Measurements from ENCODE around the gene PDE7B.

Gene PDE7B

GRCh38 chr6:136036601-136037000, 185.1 kb downstream of the PDE7B start:
- DNase-seq = no peak

GRCh38 chr6:136037242-136037875, 185.9 kb downstream of the PDE7B start:
- peak; percentile 65 for DNase-seq

GRCh38 chr6:136037876-136038460, 186.5 kb downstream of the PDE7B start:
- no peak for DNase-seq

- no peak for DNase-seq
These were observed 187.0 kb downstream of the PDE7B start for GRCh38 chr6:136038531-136038930.

DNA sequence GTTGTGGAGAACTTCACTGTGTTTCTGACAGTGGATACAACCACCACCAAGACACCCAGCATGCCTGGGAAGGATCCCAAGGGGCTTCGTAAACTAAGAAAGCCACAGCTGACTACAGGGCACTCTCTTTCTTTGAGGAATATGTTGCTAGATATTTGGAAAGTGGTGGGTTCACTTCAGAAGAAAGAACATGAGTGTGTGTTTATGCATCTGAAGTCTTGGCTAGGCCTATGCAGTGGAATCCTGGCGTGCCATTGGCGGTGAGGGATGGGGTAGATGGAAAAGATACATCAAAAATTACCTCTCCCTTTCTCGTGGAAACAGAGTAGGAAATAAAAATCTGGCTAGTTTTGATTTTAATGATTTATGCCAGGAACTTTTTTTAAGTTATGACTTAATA, 187.7 kb downstream of the PDE7B start:
- no peak for DNase-seq

DNA sequence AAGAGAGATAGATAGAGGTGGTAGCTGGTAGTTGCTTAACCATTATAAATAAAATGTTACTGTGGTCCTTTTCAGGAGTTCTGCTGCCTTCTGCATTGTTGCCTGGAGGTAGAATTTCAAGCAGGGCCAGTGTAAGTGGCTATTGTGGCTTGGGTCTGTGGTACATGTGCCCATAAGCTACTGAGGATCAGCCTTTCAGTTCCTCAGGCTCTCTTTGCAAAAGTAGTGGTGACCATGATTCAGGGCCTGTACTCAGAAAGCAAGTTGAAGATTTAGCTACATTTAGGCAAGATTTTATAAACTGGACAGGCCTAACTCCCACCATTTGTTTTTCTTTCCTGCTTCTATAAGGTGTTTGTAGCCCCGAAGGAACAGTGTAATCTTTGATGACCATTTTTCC, 199.0 kb downstream of the PDE7B start:
- DNase-seq = no peak

- no peak for DNase-seq
These were observed 199.8 kb downstream of the PDE7B start for GRCh38 chr6:136051140-136051775.

GRCh38 chr6:136052031-136052430, 200.5 kb downstream of the PDE7B start:
- DNase-seq = no peak

DNA sequence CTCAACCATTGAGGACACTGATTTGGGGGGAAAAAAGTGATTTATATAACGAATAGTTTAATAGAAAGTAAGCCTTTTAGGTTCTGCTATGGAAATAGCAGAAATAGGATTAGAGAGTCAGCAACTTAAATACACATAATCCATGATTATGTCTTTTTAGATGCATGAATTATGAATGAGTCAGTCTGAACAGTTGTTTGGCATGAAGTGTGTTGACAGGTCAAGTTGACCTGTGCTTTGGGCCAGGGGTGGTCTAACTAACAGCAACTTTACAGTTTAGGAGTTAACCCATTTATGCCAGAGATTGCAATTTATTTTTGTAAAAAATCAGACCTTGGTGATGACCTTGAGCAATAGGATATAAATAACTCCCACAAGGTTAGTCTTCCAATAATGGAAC, 207.4 kb downstream of the PDE7B start:
- no peak for DNase-seq

DNA sequence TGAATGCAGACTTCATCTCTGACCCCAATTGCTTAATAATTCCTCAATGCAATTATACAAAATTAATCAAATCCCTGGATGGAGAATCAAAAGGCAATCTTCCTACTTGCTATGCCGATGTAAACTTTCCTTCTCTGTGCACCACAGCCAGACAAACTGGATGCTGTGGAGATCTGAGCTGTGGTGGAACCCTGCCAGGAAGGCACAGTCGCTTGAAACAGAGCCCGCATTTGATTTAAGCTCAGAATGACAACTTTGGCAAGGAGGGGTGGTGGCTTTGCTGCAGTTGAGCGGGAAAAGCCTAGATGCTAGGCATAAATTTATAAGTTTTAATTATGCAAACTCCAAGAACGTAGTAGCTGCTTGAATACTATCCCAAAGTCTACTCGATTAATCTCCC, 207.8 kb downstream of the PDE7B start:
- DNase-seq = no peak

DNA sequence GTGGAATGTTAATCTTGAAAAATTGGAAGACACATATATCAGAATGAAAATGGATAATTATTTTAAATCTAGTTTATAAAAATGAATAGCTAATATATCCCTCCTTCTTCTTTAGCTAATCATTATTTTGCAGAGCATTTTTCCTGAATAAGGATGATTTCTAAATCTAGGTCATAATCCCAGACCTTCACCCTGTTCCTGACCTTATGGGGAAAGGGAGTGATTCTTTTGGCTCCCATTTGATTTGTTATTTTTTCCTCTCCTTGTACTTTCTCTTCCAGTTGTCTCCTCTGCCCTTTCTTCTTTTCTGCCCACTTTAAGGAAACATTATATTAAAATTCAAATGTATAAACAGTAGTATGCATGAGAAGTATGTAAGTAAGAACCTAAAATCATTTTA, 208.6 kb downstream of the PDE7B start:
- DNase-seq = no peak

- no peak for DNase-seq
These were observed 209.3 kb downstream of the PDE7B start for GRCh38 chr6:136060759-136061158.

- DNase-seq = no peak
These were observed 210.2 kb downstream of the PDE7B start for GRCh38 chr6:136061701-136062100.

DNA sequence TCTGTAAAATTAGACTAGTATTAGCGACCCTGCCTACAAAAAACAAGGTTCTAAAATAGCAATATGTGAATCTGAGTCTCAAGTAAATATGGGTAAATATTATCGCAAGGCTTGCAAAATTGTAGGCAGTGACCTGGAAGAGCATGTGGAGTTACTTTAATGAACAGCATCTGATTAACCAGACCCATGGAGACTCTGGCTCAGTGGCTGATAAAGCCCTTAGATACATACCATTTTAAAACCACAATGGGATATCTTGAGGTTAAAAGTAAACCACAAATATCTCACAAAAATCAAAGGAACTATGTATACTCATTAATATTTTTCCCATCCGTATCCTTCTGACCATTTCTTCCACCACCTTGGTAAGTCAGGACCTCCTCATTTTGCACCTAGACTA, 211.6 kb downstream of the PDE7B start:
- DNase-seq = no peak

DNA sequence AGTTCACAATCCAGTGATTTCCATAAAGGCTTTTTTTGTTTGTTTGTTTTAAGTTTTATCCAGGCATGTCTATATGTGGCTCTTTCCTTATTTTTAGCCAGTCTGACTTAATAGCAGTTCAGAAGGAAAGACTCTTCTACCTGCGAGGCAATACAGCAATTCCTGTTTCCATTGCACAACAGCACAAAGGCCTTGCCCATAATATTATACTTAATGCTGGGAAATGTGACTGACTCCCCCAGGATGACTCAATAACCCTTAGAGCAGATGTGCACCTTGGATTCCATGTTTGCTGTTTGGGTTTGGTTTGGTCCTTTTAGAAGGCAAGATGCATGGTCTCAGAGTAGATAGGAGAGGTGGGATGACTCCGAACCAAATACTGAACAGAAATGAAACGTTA, 214.5 kb downstream of the PDE7B start:
- no peak for DNase-seq

GRCh38 chr6:136067731-136068341, 216.3 kb downstream of the PDE7B start:
- DNase-seq = no peak

DNA sequence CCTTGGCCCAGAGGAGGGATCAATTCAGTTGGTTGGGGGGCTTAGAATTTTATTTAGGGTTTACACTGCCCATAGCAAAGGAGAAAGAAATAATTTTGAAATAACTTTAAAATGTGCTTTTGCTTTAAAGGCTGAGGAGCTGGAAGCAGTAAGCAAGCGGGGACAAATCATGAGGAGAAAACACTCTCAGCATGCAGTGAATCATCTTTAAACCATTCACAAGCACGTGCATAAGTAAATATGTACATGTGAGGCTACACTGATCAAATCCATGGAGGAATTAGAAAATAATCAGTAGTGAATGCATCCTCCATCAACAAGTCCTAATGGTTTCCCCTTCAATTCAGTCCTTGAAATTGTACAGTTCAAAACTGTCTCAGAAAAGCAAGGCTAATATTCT, 217.6 kb downstream of the PDE7B start:
- DNase-seq = no peak

GRCh38 chr6:136070815-136071214, 219.3 kb downstream of the PDE7B start:
- DNase-seq = no peak

DNA sequence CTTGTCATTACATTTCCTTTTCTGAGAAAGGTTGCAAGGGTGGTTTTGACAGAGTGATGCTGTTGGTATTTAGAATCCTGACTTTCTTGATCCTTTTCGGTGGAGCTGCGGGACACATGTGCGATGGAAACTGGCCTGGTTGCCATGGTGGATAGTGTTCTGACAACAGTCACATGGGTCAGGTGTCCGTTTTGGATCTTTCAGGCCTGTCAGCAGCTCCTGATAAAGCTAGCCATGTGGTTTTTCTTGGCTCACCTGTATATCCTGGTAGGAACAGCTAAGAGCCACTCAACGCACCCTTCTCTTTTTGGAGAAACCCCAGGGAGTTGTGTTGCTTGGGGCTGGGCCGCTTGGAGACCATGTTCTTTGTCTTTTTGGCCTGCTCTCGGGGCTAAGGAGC, 221.2 kb downstream of the PDE7B start:
- no peak for DNase-seq

- DNase-seq = no peak
These were observed 221.7 kb downstream of the PDE7B start for GRCh38 chr6:136073216-136073615.

GRCh38 chr6:136076496-136076895, 225.0 kb downstream of the PDE7B start:
- no peak for DNase-seq

GRCh38 chr6:136077834-136078576, 226.5 kb downstream of the PDE7B start:
- no peak for DNase-seq

All from activated CD4-positive, alpha-beta T cell treated with anti-CD3 and anti-CD28 coated beads for 48 hours (primary cell).